Measurements from ENCODE around the gene MUC5AC.

Gene MUC5AC

DNA sequence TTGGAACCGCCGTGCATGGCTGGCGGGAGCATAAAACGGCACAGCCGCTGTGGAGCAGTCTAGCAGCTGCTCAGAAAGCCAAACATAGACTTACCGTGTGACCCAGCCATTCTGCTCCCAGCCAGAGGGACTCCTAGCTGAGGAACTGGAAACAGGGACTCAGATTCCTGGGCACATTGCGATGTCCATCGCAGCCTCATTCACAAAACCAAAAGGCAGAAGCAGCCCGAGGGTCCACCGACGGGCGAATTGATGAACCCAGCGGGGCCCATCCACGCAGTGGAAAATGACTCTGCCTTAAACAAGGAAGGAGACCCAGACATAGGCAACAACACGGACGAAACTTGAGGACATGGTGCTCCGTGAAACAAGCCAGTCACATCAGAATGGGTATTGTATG lies 59.4 kb downstream of the MUC5AC start:
- DNase-seq, result no peak
- ChIA-PET POLR2A (no interaction called here), CTCF (no interaction called here)
- Histone ChIP-seq H3K4me3 (ENCODE audit: control insufficient read depth in 1 of 7, extremely low read depth in 1 of 7, insufficient read depth in 4 of 7, low read depth in 2 of 7, low read length in 6 of 7) (no peak overlapping the region), H3K9me3 (ENCODE audit: control extremely low read depth in 1 of 5, control insufficient read depth in 4 of 5, insufficient read depth in 2 of 5, low read depth in 1 of 5, low read length in 4 of 5) (peaks cover 0 to 10% (median 0%) of the 10 kb centered on the region in 5 experiments), H3K4me1 (ENCODE audit: control extremely low read depth in 1 of 4, control insufficient read depth in 4 of 4, insufficient read depth in 4 of 4, low read length in 3 of 4) (no peaks in the 10 kb centered on the region), H3K27me3 (replicated peaks in 2 of 5; ENCODE audit: control insufficient read depth in 4 of 5, insufficient read depth in 5 of 5, low read length in 4 of 5) (peaks cover 0 to 30% (median 0%) of the 10 kb centered on the region in 5 experiments), H3K36me3 (ENCODE audit: control insufficient read depth in 4 of 4, insufficient read depth in 4 of 4, low read length in 3 of 4) (no peaks in the 10 kb centered on the region), H3K27ac (ENCODE audit: insufficient read depth in 1 of 2, low read depth in 1 of 2, low read length in 2 of 2, poor library complexity in 1 of 2, severe bottlenecking in 2 of 2) (no peak overlapping the region)
- 96% methylated on average over 17 of the region's 17 CpGs for WGBS (ENCODE audit: insufficient coverage)

GRCh38 chr11:1218256-1218787 lies 60.6 kb downstream of the MUC5AC start:
- no peak overlapping the region for H3K4me3 ChIP-seq (ENCODE audit: control insufficient read depth in 1 of 7, extremely low read depth in 1 of 7, insufficient read depth in 4 of 7, low read depth in 2 of 7, low read length in 6 of 7)
- no peak overlapping the region for H3K27ac ChIP-seq (ENCODE audit: insufficient read depth in 1 of 2, low read depth in 1 of 2, low read length in 2 of 2, poor library complexity in 1 of 2, severe bottlenecking in 2 of 2)
- H3K4me1 ChIP-seq (ENCODE audit: control extremely low read depth in 1 of 4, control insufficient read depth in 4 of 4, insufficient read depth in 4 of 4, low read length in 3 of 4), result no peaks in the 10 kb centered on the region
- CTCF ChIA-PET, result no interaction called here
- POLR2A ChIA-PET, result no interaction called here
- no peaks in the 10 kb centered on the region for H3K36me3 ChIP-seq (ENCODE audit: control insufficient read depth in 4 of 4, insufficient read depth in 4 of 4, low read length in 3 of 4)
- 81% methylated on average over 11 of the region's 15 CpGs for WGBS (ENCODE audit: insufficient coverage)
- DNase-seq, result no peak
- peaks cover 0 to 7% (median 0%) of the 10 kb centered on the region in 5 experiments for H3K9me3 ChIP-seq (ENCODE audit: control extremely low read depth in 1 of 5, control insufficient read depth in 4 of 5, insufficient read depth in 2 of 5, low read depth in 1 of 5, low read length in 4 of 5)
- peaks cover 0 to 35% (median 0%) of the 10 kb centered on the region in 5 experiments for H3K27me3 ChIP-seq (replicated peaks in 2 of 5; ENCODE audit: control insufficient read depth in 4 of 5, insufficient read depth in 5 of 5, low read length in 4 of 5)

DNA sequence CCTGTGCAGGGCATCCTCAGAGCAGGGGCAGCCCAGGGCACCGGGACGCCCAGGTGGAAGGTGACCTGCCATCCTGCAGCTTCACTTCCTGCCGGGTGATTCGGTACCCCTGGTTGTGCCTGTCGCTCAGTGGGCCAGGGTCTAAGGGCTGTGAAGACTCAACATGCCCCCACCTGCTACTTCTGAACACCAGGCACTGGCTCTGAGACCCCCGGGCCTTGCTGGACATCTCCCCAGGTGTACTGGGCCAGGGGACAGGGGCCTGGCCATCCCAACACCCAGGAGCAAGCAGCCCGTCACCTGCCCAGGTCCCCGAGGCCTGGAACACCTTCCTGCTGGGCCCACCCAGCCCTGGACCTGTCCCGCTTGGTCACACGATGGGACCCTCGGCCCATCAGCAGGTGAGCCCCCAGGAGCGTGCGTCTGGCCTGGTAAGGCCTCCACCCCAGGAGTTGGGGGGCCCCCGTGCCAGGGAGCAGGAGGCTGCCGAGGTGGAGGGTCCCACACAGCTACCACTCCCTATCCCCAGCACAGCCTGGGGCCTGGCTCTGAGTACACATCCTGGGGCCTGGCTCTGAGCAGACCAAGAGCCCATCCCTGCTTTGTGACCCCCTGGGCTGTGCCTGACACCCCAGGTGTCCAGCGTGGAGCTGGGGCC lies 61.2 kb downstream of the MUC5AC start:
- WGBS (ENCODE audit: insufficient coverage), result 92% methylated on average over 16 of the region's 16 CpGs

GRCh38 chr11:1219446-1219833 lies 61.7 kb downstream of the MUC5AC start:
- no peaks in the 10 kb centered on the region for H3K36me3 ChIP-seq (ENCODE audit: control insufficient read depth in 4 of 4, insufficient read depth in 4 of 4, low read length in 3 of 4)
- no peak overlapping the region for H3K27ac ChIP-seq (ENCODE audit: insufficient read depth in 1 of 2, low read depth in 1 of 2, low read length in 2 of 2, poor library complexity in 1 of 2, severe bottlenecking in 2 of 2)
- no peak for DNase-seq
- ChIA-PET CTCF (no interaction called here), POLR2A (interaction anchor here (0.7 kb wide), 1 partner anchor 17 kb away, joined by 3 read pairs; no protein-coding TSS in a partner anchor)
- H3K4me1 ChIP-seq (ENCODE audit: control extremely low read depth in 1 of 4, control insufficient read depth in 4 of 4, insufficient read depth in 4 of 4, low read length in 3 of 4), result no peaks in the 10 kb centered on the region
- 81% methylated on average over 10 of the region's 10 CpGs for WGBS (ENCODE audit: insufficient coverage)
- no peak overlapping the region for H3K4me3 ChIP-seq (ENCODE audit: control insufficient read depth in 1 of 7, extremely low read depth in 1 of 7, insufficient read depth in 4 of 7, low read depth in 2 of 7, low read length in 6 of 7)
- H3K27me3 ChIP-seq (replicated peaks in 2 of 5; ENCODE audit: control insufficient read depth in 4 of 5, insufficient read depth in 5 of 5, low read length in 4 of 5), result peaks cover 0 to 42% (median 0%) of the 10 kb centered on the region in 5 experiments
- H3K9me3 ChIP-seq (ENCODE audit: control extremely low read depth in 1 of 5, control insufficient read depth in 4 of 5, insufficient read depth in 2 of 5, low read depth in 1 of 5, low read length in 4 of 5), result no peaks in the 10 kb centered on the region

More for the DNA sequence above, 61.2 kb downstream of the MUC5AC start:
- Histone ChIP-seq H3K4me3 (ENCODE audit: control insufficient read depth in 1 of 7, extremely low read depth in 1 of 7, insufficient read depth in 4 of 7, low read depth in 2 of 7, low read length in 6 of 7) (no peak overlapping the region), H3K27ac (ENCODE audit: insufficient read depth in 1 of 2, low read depth in 1 of 2, low read length in 2 of 2, poor library complexity in 1 of 2, severe bottlenecking in 2 of 2) (no peak overlapping the region), H3K27me3 (replicated peaks in 2 of 5; ENCODE audit: control insufficient read depth in 4 of 5, insufficient read depth in 5 of 5, low read length in 4 of 5) (peaks cover 0 to 39% (median 0%) of the 10 kb centered on the region in 5 experiments), H3K9me3 (ENCODE audit: control extremely low read depth in 1 of 5, control insufficient read depth in 4 of 5, insufficient read depth in 2 of 5, low read depth in 1 of 5, low read length in 4 of 5) (peaks cover 0 to 4% (median 0%) of the 10 kb centered on the region in 5 experiments), H3K36me3 (ENCODE audit: control insufficient read depth in 4 of 4, insufficient read depth in 4 of 4, low read length in 3 of 4) (no peaks in the 10 kb centered on the region), H3K4me1 (ENCODE audit: control extremely low read depth in 1 of 4, control insufficient read depth in 4 of 4, insufficient read depth in 4 of 4, low read length in 3 of 4) (no peaks in the 10 kb centered on the region)
- DNase-seq, result no peak
- POLR2A ChIA-PET, result interaction anchor here (0.7 kb wide), 1 partner anchor 16 kb away, joined by 3 read pairs; no protein-coding TSS in a partner anchor
- CTCF ChIA-PET, result no interaction called here

DNA sequence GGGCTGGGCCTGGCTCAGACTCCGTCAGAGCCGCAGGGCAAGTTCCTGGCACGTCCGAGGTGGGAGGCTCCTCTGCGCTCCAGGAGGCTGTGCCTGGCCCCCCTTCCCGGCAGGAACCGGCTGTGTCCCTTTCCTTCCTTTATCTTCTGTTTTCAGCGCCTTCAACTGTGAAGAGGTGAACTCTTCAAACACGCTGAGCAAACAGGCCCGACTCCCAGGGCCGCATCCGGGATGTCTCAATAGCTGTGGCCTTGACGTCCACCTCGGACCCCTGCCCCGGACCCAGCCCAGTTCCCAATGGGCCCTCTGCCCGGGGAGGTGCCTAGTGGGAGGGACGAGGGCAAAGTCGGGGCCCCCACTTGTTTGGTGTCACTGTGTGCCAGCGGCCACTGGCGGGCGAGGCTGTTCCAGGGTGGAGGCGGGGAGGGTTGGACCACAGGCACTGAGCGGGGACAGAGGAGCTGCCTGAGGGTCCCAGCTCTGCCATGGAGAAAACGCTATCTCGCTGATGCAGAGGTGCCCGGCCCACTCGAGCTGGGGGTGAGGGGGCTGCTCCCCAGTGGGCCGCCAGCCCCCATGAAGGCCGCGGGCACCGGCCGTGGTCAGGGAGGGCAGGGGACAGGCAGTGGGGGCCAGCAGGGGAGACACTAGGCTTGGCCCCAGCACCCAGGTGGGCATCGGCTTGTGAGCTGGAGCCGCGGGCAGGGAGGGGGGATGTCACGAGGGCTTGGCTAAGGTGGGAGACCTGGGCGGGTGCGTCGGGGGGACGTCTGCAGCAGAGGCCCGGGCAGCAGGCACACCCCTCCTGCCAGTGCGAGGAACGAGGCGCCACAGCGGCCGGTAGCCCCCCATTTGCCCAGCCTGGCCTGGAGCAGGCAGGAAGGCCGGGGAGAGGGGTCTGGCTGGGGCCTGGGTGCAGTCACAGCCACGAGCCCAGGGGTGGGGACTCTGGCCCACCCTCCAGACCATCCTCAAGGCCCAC lies 62.4 kb downstream of the MUC5AC start:
- no peak overlapping the region for H3K4me3 ChIP-seq (ENCODE audit: control insufficient read depth in 1 of 7, extremely low read depth in 1 of 7, insufficient read depth in 4 of 7, low read depth in 2 of 7, low read length in 6 of 7)
- CTCF ChIA-PET, result interaction anchor here (0.6 kb wide), 1 partner anchor 1054 kb away, joined by 3 read pairs; no protein-coding TSS in a partner anchor
- H3K27me3 ChIP-seq (replicated peaks in 2 of 5; ENCODE audit: control insufficient read depth in 4 of 5, insufficient read depth in 5 of 5, low read length in 4 of 5), result peaks cover 0 to 48% (median 0%) of the 10 kb centered on the region in 5 experiments
- no peaks in the 10 kb centered on the region for H3K9me3 ChIP-seq (ENCODE audit: control extremely low read depth in 1 of 5, control insufficient read depth in 4 of 5, insufficient read depth in 2 of 5, low read depth in 1 of 5, low read length in 4 of 5)
- WGBS (ENCODE audit: insufficient coverage), result 70% methylated on average over 44 of the region's 48 CpGs
- DNase-seq, result no peak
- H3K4me1 ChIP-seq (ENCODE audit: control extremely low read depth in 1 of 4, control insufficient read depth in 4 of 4, insufficient read depth in 4 of 4, low read length in 3 of 4), result no peaks in the 10 kb centered on the region
- H3K27ac ChIP-seq (ENCODE audit: insufficient read depth in 1 of 2, low read depth in 1 of 2, low read length in 2 of 2, poor library complexity in 1 of 2, severe bottlenecking in 2 of 2), result no peak overlapping the region
- POLR2A ChIA-PET, result interaction anchor here (0.7 kb wide), 1 partner anchor 18 kb away, joined by 3 read pairs; no protein-coding TSS in a partner anchor
- H3K36me3 ChIP-seq (ENCODE audit: control insufficient read depth in 4 of 4, insufficient read depth in 4 of 4, low read length in 3 of 4), result no peaks in the 10 kb centered on the region

- Histone ChIP-seq H3K27ac (ENCODE audit: insufficient read depth in 1 of 2, low read depth in 1 of 2, low read length in 2 of 2, poor library complexity in 1 of 2, severe bottlenecking in 2 of 2) (no peak overlapping the region), H3K36me3 (ENCODE audit: control insufficient read depth in 4 of 4, insufficient read depth in 4 of 4, low read length in 3 of 4) (no peaks in the 10 kb centered on the region), H3K27me3 (replicated peaks in 2 of 5; ENCODE audit: control insufficient read depth in 4 of 5, insufficient read depth in 5 of 5, low read length in 4 of 5) (peaks cover 0 to 55% (median 0%) of the 10 kb centered on the region in 5 experiments), H3K4me3 (ENCODE audit: control insufficient read depth in 1 of 7, extremely low read depth in 1 of 7, insufficient read depth in 4 of 7, low read depth in 2 of 7, low read length in 6 of 7) (no peak overlapping the region), H3K9me3 (ENCODE audit: control extremely low read depth in 1 of 5, control insufficient read depth in 4 of 5, insufficient read depth in 2 of 5, low read depth in 1 of 5, low read length in 4 of 5) (no peaks in the 10 kb centered on the region), H3K4me1 (ENCODE audit: control extremely low read depth in 1 of 4, control insufficient read depth in 4 of 4, insufficient read depth in 4 of 4, low read length in 3 of 4) (no peaks in the 10 kb centered on the region)
- POLR2A ChIA-PET, result no interaction called here
- CTCF ChIA-PET, result no interaction called here
- no peak for DNase-seq
- whole genome bisulfite sequencing (ENCODE audit: insufficient coverage), result 71% methylated on average over 27 of the region's 28 CpGs
Observed at GRCh38 chr11:1220941-1221721, 63.4 kb downstream of the MUC5AC start.

Data from common myeloid progenitor, CD34-positive (primary cell).